OCI-LY1 (cell line): Measurements from ENCODE around the gene FARP1.

Experiments used
- H2AFZ ChIP-seq: fragments of 200-600 bp; sonication (generic), shearing (Covaris generic); 2 replicates; pipeline ENCODE4 v1.6.0; 2014; ENCODE audit warnings: antibody characterized with exemption, mild to moderate bottlenecking, low read length
- H3F3A ChIP-seq: fragments of 200-600 bp; sonication (generic), shearing (Covaris generic); 2 replicates; pipeline ENCODE4 v1.6.0; 2014; ENCODE audit warnings: mild to moderate bottlenecking, antibody characterized with exemption, low read length, moderate library complexity; ENCODE audit not compliant: insufficient read depth
- H3K27ac ChIP-seq: fragments of 200-600 bp; sonication (generic); 2 replicates; pipeline ENCODE4 v1.5.1; 2014; ENCODE audit warnings: low read length, mixed run types, mild to moderate bottlenecking, low read depth; ENCODE audit not compliant: poor library complexity, severe bottlenecking
- H3K27me3 ChIP-seq: fragments of 200-600 bp; sonication (generic); 2 replicates; pipeline ENCODE4 v1.6.0; 2014; ENCODE audit warnings: antibody characterized with exemption, mild to moderate bottlenecking, low read length, moderate library complexity; ENCODE audit not compliant: insufficient read depth
- H3K36me3 ChIP-seq: fragments of 200-600 bp; sonication (generic); 2 replicates; pipeline ENCODE4 v1.6.1; 2014; ENCODE audit warnings: mild to moderate bottlenecking, antibody characterized with exemption, low read length, moderate library complexity, mixed read lengths; ENCODE audit not compliant: insufficient read depth
- H3K4me1 ChIP-seq: fragments of 200-600 bp; sonication (generic); 2 replicates; pipeline ENCODE4 v1.5.1; 2014; ENCODE audit warnings: mild to moderate bottlenecking, low read length, moderate library complexity; ENCODE audit not compliant: insufficient read depth, severe bottlenecking
- H3K4me2 ChIP-seq: fragments of 200-600 bp; sonication (generic), shearing (Covaris generic); 2 replicates; pipeline ENCODE4 v1.6.1; 2014; ENCODE audit warnings: low read length
- H3K4me3 ChIP-seq: fragments of 200-600 bp; sonication (generic); 2 replicates; pipeline ENCODE4 v1.5.1; 2014; ENCODE audit warnings: low read length, low read depth, mild to moderate bottlenecking, mixed read lengths; ENCODE audit not compliant: poor library complexity, severe bottlenecking
- H3K79me2 ChIP-seq: fragments of 200-600 bp; shearing (Covaris generic); 2 replicates; pipeline ENCODE4 v1.6.1; 2016; ENCODE audit warnings: mixed run types, low read length, mixed read lengths; ENCODE audit not compliant: insufficient read depth
- H3K9ac ChIP-seq: fragments of 200-600 bp; sonication (generic), shearing (Covaris generic); 2 replicates; pipeline ENCODE4 v1.6.1; 2014; ENCODE audit warnings: mild to moderate bottlenecking, low read length, mixed read lengths
- H3K9me2 ChIP-seq: fragments of 200-600 bp; sonication (generic), shearing (Covaris generic); 2 replicates; pipeline ENCODE4 v1.6.1; 2014; ENCODE audit warnings: low read depth, mild to moderate bottlenecking, low read length, mixed read lengths
- H3K9me3 ChIP-seq: fragments of 200-600 bp; shearing (Covaris generic); 2 replicates; pipeline ENCODE4 v1.6.1; 2014; ENCODE audit warnings: low read length, mixed read lengths
- H4K20me1 ChIP-seq: fragments of 200-600 bp; sonication (generic), shearing (Covaris generic); 2 replicates; pipeline ENCODE4 v1.6.0; 2016; ENCODE audit warnings: mild to moderate bottlenecking, low read length; ENCODE audit not compliant: insufficient read depth
- CTCF ChIP-seq: fragments of 200-600 bp; sonication (generic), shearing (Covaris generic); IDR thresholded peaks from 2 replicates; pipeline ENCODE4 v1.5.1; 2017; ENCODE audit warnings: mild to moderate bottlenecking, antibody characterized with exemption, low read length, moderate library complexity, mixed read lengths
- EZH2 ChIP-seq: fragments of 200-600 bp; sonication (generic), shearing (Covaris generic); IDR thresholded peaks from 2 replicates; pipeline ENCODE4 v1.8.0; 2017; ENCODE audit warnings: borderline replicate concordance, mixed run types, mild to moderate bottlenecking, antibody characterized with exemption, low read length, moderate library complexity, mixed read lengths

FARP1 gene

GRCh38 chr13:98181111-98181815 lies 38.4 kb downstream of the FARP1 start:
- H3F3A ChIP-seq = no peaks in the 10 kb centered on the region
- no peaks in the 10 kb centered on the region for H3K4me1 ChIP-seq
- H3K9ac ChIP-seq = no peak overlapping the region
- no peaks in the 10 kb centered on the region for H4K20me1 ChIP-seq
- no peak for TF ChIP-seq EZH2
- no peak for TF ChIP-seq CTCF
- H3K4me3 ChIP-seq = no peak overlapping the region
- no peak overlapping the region for H3K27ac ChIP-seq
- no peaks in the 10 kb centered on the region for H3K79me2 ChIP-seq
- no peaks in the 10 kb centered on the region for H3K9me3 ChIP-seq
- no peak overlapping the region for H3K4me2 ChIP-seq
- H3K27me3 ChIP-seq = no peaks in the 10 kb centered on the region
- no peaks in the 10 kb centered on the region for H3K9me2 ChIP-seq
- no peaks in the 10 kb centered on the region for H3K36me3 ChIP-seq
- no peak overlapping the region for H2AFZ ChIP-seq

GRCh38 chr13:98182153-98182552 lies 39.3 kb downstream of the FARP1 start:
- Histone ChIP-seq H4K20me1 (no peaks in the 10 kb centered on the region), H3K27ac (no peak overlapping the region)

GRCh38 chr13:98182589-98182988 lies 39.7 kb downstream of the FARP1 start:
- Histone ChIP-seq H3K4me1 (no peaks in the 10 kb centered on the region), H3K27ac (no peak overlapping the region), H3K79me2 (no peaks in the 10 kb centered on the region), H2AFZ (no peak overlapping the region), H3K27me3 (no peaks in the 10 kb centered on the region), H3K9me2 (no peaks in the 10 kb centered on the region), H3F3A (no peaks in the 10 kb centered on the region), H3K4me2 (no peak overlapping the region), H3K9ac (no peak overlapping the region), H3K36me3 (no peaks in the 10 kb centered on the region), H4K20me1 (no peaks in the 10 kb centered on the region), H3K9me3 (no peaks in the 10 kb centered on the region), H3K4me3 (no peak overlapping the region)
- no peak for TF ChIP-seq EZH2
- TF ChIP-seq CTCF = no peak

More at GRCh38 chr13:98182153-98182552, 39.3 kb downstream of the FARP1 start:
- no peaks in the 10 kb centered on the region for H3K79me2 ChIP-seq
- no peak overlapping the region for H3K9ac ChIP-seq
- H3K4me2 ChIP-seq = no peak overlapping the region
- H3K36me3 ChIP-seq = no peaks in the 10 kb centered on the region
- no peaks in the 10 kb centered on the region for H3K4me1 ChIP-seq
- no peaks in the 10 kb centered on the region for H3F3A ChIP-seq
- no peaks in the 10 kb centered on the region for H3K9me3 ChIP-seq
- TF ChIP-seq CTCF (no peak), EZH2 (no peak)
- no peaks in the 10 kb centered on the region for H3K9me2 ChIP-seq
- no peaks in the 10 kb centered on the region for H3K27me3 ChIP-seq
- H2AFZ ChIP-seq = no peak overlapping the region
- no peak overlapping the region for H3K4me3 ChIP-seq
